HT-29 (cell line): Measurements from ENCODE around the gene WNT3A. TPM values are rescaled to one million over a fixed set of nuclear protein-coding genes. Genes with fewer than 3 reads are reported as not detected.

Experiments used
- DNase-seq: peaks from one replicate; pipeline ENCODE4 v3.0.0-alpha.2; 2015; ENCODE audit warnings: low spot score
- total RNA-seq: library from RNA; depleted of rRNA; stranded (reverse); fragments of >200 nt; shearing (Covaris generic); gene quantifications from 2 replicates; pipeline ENCODE4 v1.2.3, GENCODE V29; 2014

The WNT3A gene
- total RNA-seq, 1 experiment from 2014 or later, result not detected

DNA sequence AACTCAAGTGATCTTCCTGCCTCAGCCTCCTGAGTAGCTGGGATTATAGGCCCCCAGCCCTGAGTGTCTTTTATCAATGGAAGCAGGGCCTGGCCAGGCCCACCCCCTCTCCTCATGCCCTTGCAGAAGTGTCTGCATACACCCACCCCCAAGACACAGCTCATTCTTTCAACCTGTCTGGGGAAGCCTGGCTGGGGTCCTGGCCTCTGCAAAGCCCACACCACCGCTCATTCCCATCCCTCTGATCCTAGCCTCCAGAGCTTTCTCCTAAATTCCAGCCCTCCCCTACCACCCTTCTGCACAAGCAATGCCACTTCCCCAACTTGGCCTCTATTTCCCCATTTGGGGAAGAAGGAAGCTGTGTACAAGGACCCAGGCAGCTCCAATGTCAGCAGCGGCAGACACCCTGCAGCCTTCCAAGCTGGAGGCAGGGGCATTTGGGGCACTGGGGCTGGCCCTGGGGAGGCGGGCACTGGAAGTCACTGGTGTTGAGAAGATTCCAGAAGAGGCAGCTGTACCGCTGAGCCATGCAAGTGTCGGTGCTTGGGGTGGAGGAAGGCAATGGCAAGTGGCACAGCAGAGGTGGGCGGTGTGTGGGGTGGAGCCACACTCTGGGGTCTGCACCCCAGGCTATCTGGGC lies 42.0 kb downstream of the WNT3A start:
- no peak for DNase-seq

DNA sequence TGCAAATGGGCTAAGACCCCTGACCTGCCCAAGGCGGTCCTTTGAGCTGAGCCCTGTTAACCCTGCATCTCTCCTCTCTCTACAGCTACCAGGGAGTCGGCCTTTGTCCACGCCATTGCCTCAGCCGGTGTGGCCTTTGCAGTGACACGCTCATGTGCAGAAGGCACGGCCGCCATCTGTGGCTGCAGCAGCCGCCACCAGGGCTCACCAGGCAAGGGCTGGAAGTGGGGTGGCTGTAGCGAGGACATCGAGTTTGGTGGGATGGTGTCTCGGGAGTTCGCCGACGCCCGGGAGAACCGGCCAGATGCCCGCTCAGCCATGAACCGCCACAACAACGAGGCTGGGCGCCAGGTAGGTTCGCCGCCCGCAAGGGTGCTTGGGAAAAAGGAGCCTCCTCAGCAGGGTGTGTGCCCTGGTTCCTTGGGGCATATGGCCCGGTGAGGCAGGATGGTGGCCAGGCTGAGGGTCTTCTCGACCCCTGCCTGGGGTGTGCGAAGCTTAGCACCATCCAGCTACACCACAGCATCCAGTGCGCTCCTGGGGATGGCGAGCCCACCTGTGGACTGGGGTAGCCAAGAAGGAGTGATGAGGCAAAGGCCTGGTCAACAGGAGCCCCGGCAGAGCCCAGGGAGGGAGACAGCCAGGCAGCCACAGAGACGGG lies 43.9 kb downstream of the WNT3A start:
- no peak for DNase-seq

DNA sequence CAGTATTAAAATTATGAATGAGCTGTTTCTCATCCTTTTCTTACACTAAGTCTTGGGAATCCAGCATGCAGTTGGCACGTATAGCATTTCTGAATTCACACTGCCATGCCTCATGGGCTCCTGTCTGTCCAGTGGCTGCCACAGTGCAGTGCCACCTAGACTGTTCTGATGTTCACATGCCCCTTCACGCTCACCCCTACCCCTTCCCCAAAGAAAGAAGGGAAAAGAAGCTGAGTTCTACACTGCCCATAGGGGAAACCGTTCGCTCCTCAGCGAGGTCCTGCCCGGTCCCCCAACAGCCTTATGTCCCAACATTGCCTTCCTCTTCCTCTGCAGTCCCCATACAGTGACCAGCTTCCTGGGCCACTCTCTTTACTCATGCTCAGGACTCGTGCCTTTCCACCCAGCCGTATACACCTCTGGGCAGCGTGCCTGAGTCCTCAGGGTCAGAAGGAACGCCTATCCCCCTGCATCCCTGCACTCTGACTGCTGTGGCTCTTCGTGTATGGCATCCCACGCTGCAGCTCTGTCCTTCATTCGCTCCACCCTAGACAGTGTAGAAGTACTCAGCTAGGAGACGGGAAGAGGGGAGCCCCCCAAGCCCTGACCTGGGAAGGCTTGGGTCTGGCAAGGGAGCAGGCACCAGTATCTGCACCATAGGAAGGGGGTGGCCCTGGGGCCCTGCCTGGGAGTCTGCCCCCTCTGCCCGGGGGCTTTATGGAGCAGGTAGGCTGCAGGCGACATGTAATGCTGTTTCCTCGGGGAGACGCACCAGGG lies 51.6 kb downstream of the WNT3A start:
- no peak for DNase-seq

DNA sequence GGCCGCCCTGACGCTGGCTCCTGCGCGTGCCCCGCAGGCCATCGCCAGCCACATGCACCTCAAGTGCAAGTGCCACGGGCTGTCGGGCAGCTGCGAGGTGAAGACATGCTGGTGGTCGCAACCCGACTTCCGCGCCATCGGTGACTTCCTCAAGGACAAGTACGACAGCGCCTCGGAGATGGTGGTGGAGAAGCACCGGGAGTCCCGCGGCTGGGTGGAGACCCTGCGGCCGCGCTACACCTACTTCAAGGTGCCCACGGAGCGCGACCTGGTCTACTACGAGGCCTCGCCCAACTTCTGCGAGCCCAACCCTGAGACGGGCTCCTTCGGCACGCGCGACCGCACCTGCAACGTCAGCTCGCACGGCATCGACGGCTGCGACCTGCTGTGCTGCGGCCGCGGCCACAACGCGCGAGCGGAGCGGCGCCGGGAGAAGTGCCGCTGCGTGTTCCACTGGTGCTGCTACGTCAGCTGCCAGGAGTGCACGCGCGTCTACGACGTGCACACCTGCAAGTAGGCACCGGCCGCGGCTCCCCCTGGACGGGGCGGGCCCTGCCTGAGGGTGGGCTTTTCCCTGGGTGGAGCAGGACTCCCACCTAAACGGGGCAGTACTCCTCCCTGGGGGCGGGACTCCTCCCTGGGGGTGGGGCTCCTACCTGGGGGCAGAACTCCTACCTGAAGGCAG lies 52.3 kb downstream of the WNT3A start:
- DNase-seq, result no peak

DNA sequence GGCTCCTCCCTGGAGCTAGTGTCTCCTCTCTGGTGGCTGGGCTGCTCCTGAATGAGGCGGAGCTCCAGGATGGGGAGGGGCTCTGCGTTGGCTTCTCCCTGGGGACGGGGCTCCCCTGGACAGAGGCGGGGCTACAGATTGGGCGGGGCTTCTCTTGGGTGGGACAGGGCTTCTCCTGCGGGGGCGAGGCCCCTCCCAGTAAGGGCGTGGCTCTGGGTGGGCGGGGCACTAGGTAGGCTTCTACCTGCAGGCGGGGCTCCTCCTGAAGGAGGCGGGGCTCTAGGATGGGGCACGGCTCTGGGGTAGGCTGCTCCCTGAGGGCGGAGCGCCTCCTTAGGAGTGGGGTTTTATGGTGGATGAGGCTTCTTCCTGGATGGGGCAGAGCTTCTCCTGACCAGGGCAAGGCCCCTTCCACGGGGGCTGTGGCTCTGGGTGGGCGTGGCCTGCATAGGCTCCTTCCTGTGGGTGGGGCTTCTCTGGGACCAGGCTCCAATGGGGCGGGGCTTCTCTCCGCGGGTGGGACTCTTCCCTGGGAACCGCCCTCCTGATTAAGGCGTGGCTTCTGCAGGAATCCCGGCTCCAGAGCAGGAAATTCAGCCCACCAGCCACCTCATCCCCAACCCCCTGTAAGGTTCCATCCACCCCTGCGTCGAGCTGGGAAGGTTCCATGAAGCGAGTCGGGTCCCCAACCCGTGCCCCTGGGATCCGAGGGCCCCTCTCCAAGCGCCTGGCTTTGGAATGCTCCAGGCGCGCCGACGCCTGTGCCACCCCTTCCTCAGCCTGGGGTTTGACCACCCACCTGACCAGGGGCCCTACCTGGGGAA lies 53.0 kb downstream of the WNT3A start:
- DNase-seq, result peak; percentile 61

DNA sequence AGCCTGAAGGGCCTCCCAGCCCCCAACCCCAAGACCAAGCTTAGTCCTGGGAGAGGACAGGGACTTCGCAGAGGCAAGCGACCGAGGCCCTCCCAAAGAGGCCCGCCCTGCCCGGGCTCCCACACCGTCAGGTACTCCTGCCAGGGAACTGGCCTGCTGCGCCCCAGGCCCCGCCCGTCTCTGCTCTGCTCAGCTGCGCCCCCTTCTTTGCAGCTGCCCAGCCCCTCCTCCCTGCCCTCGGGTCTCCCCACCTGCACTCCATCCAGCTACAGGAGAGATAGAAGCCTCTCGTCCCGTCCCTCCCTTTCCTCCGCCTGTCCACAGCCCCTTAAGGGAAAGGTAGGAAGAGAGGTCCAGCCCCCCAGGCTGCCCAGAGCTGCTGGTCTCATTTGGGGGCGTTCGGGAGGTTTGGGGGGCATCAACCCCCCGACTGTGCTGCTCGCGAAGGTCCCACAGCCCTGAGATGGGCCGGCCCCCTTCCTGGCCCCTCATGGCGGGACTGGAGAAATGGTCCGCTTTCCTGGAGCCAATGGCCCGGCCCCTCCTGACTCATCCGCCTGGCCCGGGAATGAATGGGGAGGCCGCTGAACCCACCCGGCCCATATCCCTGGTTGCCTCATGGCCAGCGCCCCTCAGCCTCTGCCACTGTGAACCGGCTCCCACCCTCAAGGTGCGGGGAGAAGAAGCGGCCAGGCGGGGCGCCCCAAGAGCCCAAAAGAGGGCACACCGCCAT lies 53.8 kb downstream of the WNT3A start:
- DNase-seq, result no peak

DNA sequence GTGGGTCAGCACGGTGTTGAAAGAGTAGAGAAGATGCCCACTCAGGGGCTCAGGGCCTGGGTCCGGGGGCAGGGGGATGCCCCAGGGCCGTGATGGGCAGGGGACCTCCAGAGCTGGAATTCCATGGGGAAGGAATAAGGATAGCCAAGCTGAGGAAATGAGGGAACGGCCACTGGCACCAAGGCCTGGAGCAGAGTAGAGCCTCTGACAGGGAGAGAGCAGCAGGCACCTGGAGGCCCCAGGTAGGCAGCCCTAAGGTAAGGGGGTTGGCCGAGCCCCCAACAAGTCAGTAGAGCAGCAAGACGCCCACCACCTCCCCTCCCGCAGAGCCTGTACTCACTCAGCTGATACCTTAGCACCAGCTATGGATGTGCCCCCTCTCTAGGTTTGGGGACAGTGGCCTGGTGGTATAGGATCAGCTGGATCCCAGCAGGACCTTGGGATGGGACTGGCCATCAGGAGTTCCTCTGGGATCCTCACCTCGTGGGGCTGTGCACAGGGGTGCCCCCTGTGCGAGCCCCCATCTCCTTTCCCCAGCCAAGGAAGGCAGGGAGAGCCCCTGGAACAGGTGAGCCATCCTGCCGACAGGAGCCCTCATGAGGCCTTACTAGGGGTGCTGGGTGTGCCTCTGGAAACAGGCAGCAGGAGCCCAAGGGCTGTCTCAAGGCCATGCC lies 54.8 kb downstream of the WNT3A start:
- DNase-seq, result no peak

DNA sequence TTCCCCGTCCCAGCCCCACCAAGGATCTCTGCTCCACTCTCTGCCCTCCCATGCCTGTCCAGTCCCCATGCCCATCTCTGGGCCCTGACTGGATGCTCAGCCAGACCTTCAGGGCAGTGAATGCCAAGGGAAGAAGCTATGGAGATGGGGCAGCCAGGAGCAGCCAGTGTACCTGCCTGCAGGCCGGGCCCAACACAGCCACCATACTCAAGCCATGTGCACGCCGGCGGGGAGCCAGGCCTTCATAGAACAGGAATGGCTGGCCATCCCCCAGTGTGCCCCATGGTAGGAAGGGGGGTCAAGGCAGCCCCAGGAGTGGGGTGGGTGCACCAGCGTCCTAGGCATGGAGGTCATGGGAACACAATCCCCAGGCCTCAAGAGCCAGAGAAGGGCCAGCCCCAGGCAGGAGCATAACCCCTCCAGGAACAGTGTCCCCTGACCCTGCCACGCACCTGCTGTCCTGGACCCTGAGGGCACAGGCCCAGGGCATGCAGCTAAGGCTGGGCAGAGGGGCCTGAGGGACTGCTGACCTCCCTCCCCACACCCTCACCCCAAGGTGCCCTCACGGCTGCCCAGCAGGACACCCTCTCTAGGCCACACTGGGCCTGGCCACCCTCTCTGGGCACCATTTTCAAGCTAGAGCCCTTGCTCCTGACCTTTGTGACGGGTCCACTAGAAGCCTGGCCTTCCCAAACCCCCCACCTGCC lies 55.4 kb downstream of the WNT3A start:
- DNase-seq, result no peak

DNA sequence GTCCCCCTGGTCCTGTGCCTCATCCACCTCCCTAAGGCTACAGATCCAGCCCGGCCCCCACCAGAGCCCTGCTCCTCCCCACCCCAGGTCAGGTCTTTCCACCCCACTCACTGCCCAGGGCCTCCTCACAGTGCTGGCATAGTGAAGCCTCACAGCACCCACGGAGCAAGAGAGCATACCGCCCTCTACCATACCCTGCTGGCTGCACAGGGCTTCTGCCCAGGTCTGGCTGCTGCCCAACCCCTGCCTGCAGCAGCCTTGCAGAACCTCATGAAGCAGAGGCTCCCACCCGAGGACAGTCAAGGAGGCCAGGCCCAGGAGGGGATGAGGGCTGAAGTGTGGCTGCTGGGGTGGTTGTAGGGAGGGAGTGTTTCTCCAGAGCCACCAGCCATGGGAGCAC lies 56.0 kb downstream of the WNT3A start:
- no peak for DNase-seq

DNA sequence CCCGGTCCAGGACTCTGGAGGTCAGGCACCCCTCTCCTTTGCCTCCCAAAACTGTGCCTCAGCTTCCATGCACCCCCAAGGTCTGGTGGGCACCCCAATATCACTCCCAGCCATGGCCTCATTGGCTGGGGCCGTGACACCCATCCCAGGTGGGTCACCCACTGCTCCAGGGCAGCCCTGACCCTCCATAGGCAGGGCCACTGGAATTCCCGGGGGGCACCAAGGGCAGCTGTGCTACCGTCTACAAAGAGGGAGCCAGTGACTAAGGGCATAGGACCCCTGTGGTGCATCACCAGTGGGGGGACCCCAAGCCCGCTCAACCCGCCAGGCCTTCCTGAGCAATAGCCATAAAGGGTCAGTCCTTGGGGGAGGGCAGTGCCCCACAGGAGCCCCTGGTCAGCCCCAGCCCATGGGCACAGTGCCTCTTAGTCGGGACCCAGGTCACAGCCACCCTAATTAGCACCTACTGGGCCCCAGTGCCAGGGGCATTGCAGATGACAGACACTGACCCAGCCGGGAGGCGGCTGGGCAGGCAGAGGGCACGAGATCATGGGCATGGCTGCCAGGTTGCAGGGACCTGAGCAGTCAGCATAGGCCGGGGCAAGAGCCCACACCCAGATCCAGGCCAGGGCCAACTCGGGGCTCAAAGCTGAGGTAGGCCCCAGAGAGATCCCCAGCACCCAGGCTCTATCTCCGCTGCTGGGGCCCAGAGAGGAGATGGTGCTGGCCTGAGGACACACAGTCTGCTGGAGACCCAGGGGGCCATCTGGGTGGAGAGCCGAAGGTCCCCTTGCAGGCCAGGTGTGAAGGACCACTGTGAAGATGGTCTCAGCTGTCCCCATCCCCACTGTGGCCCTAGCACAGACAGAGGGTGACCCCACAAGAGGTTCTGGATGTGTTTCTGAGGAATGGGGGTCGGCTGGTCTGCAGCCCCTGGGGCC lies 56.7 kb downstream of the WNT3A start:
- no peak for DNase-seq

DNA sequence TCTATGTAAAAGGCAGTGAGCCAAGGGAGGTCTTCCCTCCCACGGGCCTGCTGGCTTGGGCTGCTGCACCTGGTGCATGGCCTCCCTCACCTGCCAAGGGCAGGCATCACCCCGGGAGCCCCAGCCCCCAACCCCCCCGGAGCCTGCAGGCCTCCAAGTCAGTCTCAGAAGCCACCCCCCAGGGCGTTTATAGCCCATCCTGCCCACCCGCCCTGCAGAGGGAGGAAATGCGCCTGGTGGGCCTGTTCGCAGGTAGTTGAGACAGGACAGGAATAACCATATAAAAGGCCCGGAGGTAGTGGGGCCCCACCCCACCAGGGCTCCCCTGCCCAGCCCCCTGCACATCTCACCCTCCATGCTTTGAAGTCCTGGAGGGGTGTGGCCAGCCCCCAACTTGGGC lies 57.5 kb downstream of the WNT3A start:
- no peak for DNase-seq

DNA sequence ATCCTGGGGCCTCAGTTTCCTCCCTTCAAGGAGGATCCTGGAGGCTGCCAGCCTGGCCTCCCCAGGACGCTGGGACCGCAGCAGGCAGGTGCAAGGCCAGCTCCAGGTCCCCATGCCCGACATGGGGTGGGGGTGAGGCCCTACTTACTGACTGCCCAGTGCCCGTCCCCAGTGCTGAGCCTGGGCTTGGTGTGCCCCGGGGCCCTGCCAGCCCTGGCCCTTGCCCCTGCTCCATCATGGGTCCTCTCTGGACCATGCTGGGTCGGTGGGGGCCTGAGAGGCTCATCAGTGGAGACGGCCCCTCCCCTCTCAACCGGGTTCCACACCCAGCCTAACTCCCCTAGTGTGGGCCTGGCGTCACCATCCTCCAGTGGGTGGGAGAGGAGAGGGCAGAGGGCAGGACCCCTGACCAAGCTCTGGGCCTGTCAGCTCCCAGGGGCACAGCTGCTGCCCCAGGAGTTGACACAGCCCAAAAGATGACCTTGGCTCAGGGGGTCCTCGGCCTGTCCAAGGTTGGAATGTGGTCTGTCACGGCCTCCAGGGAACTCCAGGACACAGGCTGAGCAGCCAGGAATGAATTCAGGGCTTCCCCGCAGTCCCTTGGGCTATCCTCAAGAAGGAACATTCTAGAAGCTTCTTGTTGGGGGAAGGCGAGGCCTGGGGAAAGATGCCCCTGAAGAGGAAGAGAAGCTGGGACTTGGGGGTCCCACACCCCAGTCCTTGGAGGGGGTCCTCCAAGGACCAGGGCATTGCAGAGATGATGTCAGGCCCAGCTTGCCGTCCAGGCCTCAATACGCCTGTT lies 58.1 kb downstream of the WNT3A start:
- no peak for DNase-seq

DNA sequence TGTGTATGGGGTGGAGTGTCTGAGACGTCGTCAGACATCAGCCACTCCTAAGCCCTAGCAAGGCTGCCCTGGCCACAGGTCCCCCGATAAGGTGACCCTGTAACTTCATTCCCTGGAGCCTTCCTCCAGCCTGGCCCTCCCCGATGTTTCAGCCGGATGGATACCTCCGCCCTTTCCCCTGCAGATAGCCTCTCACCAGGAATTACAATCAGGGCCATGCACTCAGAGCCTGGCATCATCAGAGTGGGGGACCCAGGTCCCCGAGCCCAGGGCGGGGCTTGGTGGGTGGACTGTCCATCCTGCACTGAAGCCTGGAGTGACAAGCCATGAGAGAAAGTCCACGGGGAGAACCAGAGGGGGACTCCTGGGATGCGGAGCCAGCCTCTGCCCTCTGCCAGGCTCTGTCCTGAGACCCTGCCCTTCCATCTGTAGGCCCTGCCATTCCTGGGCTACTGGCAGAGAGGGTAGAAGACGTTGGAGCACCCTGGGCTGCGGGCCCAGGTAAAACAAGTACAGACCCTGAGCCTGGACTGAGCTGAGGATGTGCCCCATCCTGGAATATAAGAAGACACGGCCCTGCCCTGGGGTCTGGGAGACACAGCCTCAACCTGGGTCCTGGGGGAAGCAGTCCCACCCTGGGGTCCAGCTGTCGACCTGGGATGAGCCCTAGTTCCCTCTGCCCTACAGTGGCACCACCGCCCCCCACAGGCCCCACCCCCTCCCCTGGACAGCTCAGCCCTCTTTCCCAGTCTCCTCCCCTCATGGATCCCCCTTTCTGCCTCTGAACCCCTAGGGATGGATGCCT lies 58.9 kb downstream of the WNT3A start:
- DNase-seq, result no peak

DNA sequence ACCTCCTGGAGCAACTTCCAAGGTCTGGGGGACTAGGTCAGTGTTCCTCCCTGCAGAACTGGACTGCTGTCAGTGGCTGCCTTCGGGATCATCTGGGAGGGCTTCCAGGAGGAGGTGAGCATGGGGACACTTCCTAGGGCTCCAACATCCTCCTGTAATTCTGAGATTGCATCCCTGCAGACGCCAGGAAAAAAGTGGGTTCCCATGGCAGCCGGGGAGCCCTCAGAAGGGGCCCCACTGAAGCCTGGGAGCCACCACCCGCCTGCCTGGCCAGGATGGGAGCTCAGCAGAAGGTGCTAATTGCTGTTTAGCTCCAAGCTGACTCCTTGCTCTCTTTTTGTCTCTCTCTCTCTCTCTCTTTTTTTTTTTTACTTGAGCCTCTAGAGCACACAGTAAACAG lies 59.6 kb downstream of the WNT3A start:
- DNase-seq, result no peak

DNA sequence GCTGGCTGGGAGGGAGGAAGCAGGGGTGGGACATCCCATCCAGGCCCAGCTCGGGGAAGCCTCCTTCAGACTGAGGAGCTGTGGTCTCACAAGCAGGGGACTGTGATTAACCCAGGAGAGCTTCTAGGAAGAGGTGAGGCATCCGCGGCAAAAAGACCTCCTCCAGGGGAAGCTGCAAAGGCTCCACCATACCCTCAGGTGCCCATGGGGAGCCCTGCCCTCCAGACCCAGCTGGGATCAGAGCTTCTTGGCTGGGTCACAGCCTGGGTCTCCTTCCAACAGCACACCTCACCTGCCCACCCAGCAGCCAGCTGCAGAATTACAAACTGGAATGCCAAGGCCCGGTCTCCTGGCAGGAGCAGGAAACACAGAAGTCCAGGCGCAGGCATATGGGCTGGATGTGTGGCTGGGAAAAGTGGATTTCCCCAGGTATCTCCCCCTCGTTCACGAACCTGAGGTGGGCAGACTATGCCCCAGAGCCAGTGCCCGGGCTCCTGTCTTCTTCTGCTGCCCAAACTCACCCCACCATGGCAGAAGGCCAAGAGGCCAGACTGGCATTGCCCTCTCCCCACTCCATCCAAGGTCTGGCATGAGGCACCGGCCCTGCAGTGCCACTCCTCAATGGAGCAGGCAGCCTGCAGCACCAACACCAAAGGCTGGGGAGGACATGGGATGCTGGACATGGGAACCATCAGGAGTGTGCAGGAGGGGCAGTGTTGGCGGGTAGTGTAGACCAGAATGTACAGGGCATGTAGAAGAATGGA lies 60.3 kb downstream of the WNT3A start:
- DNase-seq, result no peak

DNA sequence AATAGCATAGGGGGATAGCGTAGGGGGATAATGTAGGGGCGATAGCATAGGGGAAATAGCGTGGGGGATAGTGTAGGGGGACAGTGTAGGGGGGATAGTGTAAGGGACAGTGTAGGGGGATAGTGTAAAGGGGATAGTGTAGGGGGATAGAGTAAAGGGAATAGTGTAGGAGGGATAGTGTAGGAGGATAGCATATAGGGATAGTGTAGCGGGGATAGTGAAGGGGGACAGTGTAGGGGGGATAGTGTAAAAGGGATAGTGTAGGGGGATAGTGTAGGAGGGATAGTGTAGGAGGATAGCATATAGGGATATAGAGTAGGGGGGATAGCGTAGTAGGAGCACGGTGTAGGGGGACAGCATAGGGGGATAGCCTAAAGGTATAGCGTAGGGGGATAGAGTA lies 61.6 kb downstream of the WNT3A start:
- DNase-seq, result no peak
